ENCODE results near the gene RFLNA.

- TF ChIP-seq, protein P1, sequence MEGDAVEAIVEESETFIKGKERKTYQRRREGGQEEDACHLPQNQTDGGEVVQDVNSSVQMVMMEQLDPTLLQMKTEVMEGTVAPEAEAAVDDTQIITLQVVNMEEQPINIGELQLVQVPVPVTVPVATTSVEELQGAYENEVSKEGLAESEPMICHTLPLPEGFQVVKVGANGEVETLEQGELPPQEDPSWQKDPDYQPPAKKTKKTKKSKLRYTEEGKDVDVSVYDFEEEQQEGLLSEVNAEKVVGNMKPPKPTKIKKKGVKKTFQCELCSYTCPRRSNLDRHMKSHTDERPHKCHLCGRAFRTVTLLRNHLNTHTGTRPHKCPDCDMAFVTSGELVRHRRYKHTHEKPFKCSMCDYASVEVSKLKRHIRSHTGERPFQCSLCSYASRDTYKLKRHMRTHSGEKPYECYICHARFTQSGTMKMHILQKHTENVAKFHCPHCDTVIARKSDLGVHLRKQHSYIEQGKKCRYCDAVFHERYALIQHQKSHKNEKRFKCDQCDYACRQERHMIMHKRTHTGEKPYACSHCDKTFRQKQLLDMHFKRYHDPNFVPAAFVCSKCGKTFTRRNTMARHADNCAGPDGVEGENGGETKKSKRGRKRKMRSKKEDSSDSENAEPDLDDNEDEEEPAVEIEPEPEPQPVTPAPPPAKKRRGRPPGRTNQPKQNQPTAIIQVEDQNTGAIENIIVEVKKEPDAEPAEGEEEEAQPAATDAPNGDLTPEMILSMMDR (conservative IDR thresholded peaks at IDR 0.05 in 1 of 2, IDR thresholded peaks at IDR 0.05 in 1 of 2; ENCODE audit: extremely low read depth in 1 of 2, insufficient read depth in 1 of 2, low read depth in 1 of 2, low read length in 2 of 2): no peak
- TF ChIP-seq EZH2 (IDR thresholded peaks at IDR 0.05; ENCODE audit: borderline replicate concordance, low read length): no peak
Measured at GRCh38 chr12:124296916-124297351, 2.0 kb downstream of the RFLNA start.
